ENCODE results near the gene PRG2. TPM values are rescaled to one million over a fixed set of nuclear protein-coding genes. Genes with fewer than 3 reads are reported as not detected.

PRG2 gene
- total and polyA plus RNA-seq, 2 experiments from 2014 or later, result not detected

- Histone ChIP-seq H3K79me2 (no peaks in the 10 kb centered on the region), H3K4me2 (peak overlapping the region; percentile 72), H3K9me3 (ENCODE audit: low read depth) (no peaks in the 10 kb centered on the region), H3K9me2 (replicated peaks; ENCODE audit: insufficient read depth) (no peaks in the 10 kb centered on the region), H2AFZ (no peak overlapping the region), H3K36me3 (replicated peaks; ENCODE audit: insufficient read depth, low read depth) (no peaks in the 10 kb centered on the region), H3K27ac (no peak overlapping the region), H3K4me3 (no peak overlapping the region), H3K27me3 (no peaks in the 10 kb centered on the region), H3K4me1 (ENCODE audit: insufficient read depth) (no peaks in the 10 kb centered on the region), H4K20me1 (ENCODE audit: insufficient read depth, poor library complexity, severe bottlenecking) (no peaks in the 10 kb centered on the region)
- WGBS (ENCODE audit: low lambda C conversion rate, missing lambda C conversion rate), result 21% methylated on average over 31 of the region's 31 CpGs
- DNase-seq (ENCODE audit: low spot score), result peak; percentile 74
- TF ChIP-seq CTCF (IDR thresholded peaks at IDR 0.05; ENCODE audit: poor library complexity) (peak; percentile 82), EZH2phosphoT487 (IDR thresholded peaks at IDR 0.05; ENCODE audit: low read depth, severe bottlenecking, unreplicated experiment) (no peak), EZH2 (IDR thresholded peaks at IDR 0.05; ENCODE audit: borderline replicate concordance) (no peak)
Observed at GRCh38 chr11:57349491-57350274, 40.8 kb downstream of the PRG2 start.

- H3K36me3 ChIP-seq (replicated peaks; ENCODE audit: insufficient read depth, low read depth), result no peaks in the 10 kb centered on the region
- H3K4me1 ChIP-seq (ENCODE audit: insufficient read depth), result no peaks in the 10 kb centered on the region
- TF ChIP-seq EZH2 (IDR thresholded peaks at IDR 0.05; ENCODE audit: borderline replicate concordance) (no peak), CTCF (IDR thresholded peaks at IDR 0.05; ENCODE audit: poor library complexity) (no peak), EZH2phosphoT487 (IDR thresholded peaks at IDR 0.05; ENCODE audit: low read depth, severe bottlenecking, unreplicated experiment) (no peak)
- H3K4me2 ChIP-seq, result no peak overlapping the region
- WGBS (ENCODE audit: low lambda C conversion rate, missing lambda C conversion rate), result 94% methylated on average over 14 of the region's 14 CpGs
- no peak overlapping the region for H3K4me3 ChIP-seq
- H3K9me2 ChIP-seq (replicated peaks; ENCODE audit: insufficient read depth), result no peaks in the 10 kb centered on the region
- H3K9me3 ChIP-seq (ENCODE audit: low read depth), result no peaks in the 10 kb centered on the region
- H3K79me2 ChIP-seq, result no peaks in the 10 kb centered on the region
- no peak overlapping the region for H3K27ac ChIP-seq
- no peaks in the 10 kb centered on the region for H3K27me3 ChIP-seq
- no peak overlapping the region for H2AFZ ChIP-seq
- no peaks in the 10 kb centered on the region for H4K20me1 ChIP-seq (ENCODE audit: insufficient read depth, poor library complexity, severe bottlenecking)
- no peak for DNase-seq (ENCODE audit: low spot score)
Observed at GRCh38 chr11:57348636-57349313, 41.7 kb downstream of the PRG2 start.

- Histone ChIP-seq H3K36me3 (replicated peaks; ENCODE audit: insufficient read depth, low read depth) (no peaks in the 10 kb centered on the region), H4K20me1 (ENCODE audit: insufficient read depth, poor library complexity, severe bottlenecking) (no peaks in the 10 kb centered on the region), H3K4me2 (no peak overlapping the region), H3K4me1 (ENCODE audit: insufficient read depth) (no peaks in the 10 kb centered on the region), H3K27ac (no peak overlapping the region), H3K27me3 (no peaks in the 10 kb centered on the region), H3K9me2 (replicated peaks; ENCODE audit: insufficient read depth) (no peaks in the 10 kb centered on the region), H3K79me2 (no peaks in the 10 kb centered on the region), H2AFZ (no peak overlapping the region), H3K4me3 (no peak overlapping the region), H3K9me3 (ENCODE audit: low read depth) (no peaks in the 10 kb centered on the region)
- TF ChIP-seq EZH2 (IDR thresholded peaks at IDR 0.05; ENCODE audit: borderline replicate concordance) (no peak), CTCF (IDR thresholded peaks at IDR 0.05; ENCODE audit: poor library complexity) (no peak), EZH2phosphoT487 (IDR thresholded peaks at IDR 0.05; ENCODE audit: low read depth, severe bottlenecking, unreplicated experiment) (no peak)
- no peak for DNase-seq (ENCODE audit: low spot score)
- 84% methylated on average over 7 of the region's 7 CpGs for WGBS (ENCODE audit: low lambda C conversion rate, missing lambda C conversion rate)
Observed at GRCh38 chr11:57348052-57348451, 42.4 kb downstream of the PRG2 start.
